Measurements from ENCODE around the gene GLIPR1L1.

- TF ChIP-seq CTCF (IDR thresholded peaks at IDR 0.05) = no peak
- no peak for TF ChIP-seq POLR2A (IDR thresholded peaks at IDR 0.05)
Observed at GRCh38 chr12:75389061-75389460, 54.6 kb downstream of the GLIPR1L1 start.
